HG02798 (cell line): Measurements from ENCODE around the gene MYO1E.

Source experiments
- ATAC-seq: cut with Tn5 transposase; IDR thresholded peaks from one replicate; pipeline ENCODE4 v1.9.1; 2021; ENCODE audit warnings: mild to moderate bottlenecking; ENCODE audit not compliant: unreplicated experiment, poor library complexity

The MYO1E gene

GRCh38 chr15:59116141-59116540, 256.5 kb downstream of the MYO1E start:
- no peak for ATAC-seq

- no peak for ATAC-seq
Observed at GRCh38 chr15:59115047-59115446, 257.6 kb downstream of the MYO1E start.

- no peak for ATAC-seq
Observed at GRCh38 chr15:59111251-59111650, 261.4 kb downstream of the MYO1E start.

GRCh38 chr15:59105854-59106253, 266.8 kb downstream of the MYO1E start:
- ATAC-seq: no peak

GRCh38 chr15:59104912-59105732, 267.5 kb downstream of the MYO1E start, which contains the start of gene CCNB2:
TSS of gene CCNB2 (plus strand) at chr15:59105146. CDS start at chr15:59105269, 123 bp downstream.
- peak; percentile 99 for ATAC-seq

- ATAC-seq: peak; percentile 31
Observed at GRCh38 chr15:59104602-59104911, 268.1 kb downstream of the MYO1E start.

GRCh38 chr15:59099162-59099685, 273.4 kb downstream of the MYO1E start:
- no peak for ATAC-seq

- ATAC-seq: no peak
Observed at GRCh38 chr15:59096429-59096828, 276.2 kb downstream of the MYO1E start.

- no peak for ATAC-seq
Observed at GRCh38 chr15:59094077-59094476, 278.6 kb downstream of the MYO1E start.

GRCh38 chr15:59087731-59088130, 284.9 kb downstream of the MYO1E start:
- no peak for ATAC-seq
